DOHH2 (cell line): ENCODE results near the gene SUMF1.

ENCODE experiments used
- CTCF ChIP-seq: fragments of 200-600 bp; sonication (generic); IDR thresholded peaks from one replicate; pipeline ENCODE4 v1.5.1; 2014; ENCODE audit warnings: antibody characterized with exemption, mild to moderate bottlenecking, low read depth, low read length; ENCODE audit not compliant: poor library complexity, severe bottlenecking
- EZH2phosphoT487 ChIP-seq: fragments of 200-600 bp; sonication (generic); IDR thresholded peaks from 2 replicates; pipeline ENCODE4 v1.6.1; 2017; ENCODE audit warnings: borderline replicate concordance, mild to moderate bottlenecking, antibody characterized with exemption, low read length, moderate library complexity, mixed read lengths

DNA sequence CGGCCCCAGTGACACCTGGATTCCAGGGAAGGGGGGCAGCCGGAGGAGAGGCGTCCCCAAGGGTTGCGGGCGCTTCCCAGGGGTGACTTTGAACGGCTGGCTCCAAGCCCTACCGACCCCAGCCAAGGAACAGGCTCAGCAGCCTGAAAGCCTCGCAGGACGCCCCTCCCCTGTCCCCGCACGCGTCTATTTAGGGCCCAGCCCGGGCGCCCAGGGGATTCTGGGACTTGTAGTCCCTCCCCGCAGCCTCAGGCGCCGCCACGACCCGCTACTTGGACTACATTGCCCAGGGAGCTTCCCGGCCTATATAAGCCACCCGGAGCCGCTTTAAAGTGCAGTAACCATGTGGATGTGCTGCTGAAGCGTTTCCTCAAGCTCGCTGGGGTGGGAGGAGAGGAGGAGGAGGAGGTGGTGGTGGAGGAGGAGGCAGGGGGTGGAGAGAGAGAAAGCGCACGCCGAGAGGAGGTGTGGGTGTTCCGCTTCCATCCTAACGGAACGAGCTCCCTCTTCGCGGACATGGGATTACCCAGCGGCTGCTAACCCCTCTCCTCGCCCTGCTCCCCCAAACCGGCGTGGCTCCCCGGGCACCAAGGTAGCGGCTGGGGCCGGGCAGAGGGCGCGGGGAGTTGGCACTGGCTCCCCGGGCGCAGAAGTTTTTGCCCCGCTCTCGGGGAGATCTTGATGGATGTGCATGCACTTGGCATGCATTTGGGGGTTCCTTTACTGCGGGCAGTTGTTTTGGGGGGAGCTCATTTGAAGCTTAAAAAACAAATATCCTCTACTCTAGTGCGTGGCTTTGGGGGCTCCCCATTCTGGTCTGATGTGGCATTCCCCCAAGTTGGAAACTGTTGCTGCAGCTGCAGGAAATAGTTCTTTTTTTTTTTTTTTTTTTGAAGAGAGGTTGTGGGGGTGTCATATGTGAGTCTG, 26.2 kb upstream of the SUMF1 start, which contains the start of gene ITPR1:
- TF ChIP-seq CTCF (no peak), EZH2phosphoT487 (no peak)
